Measurements from ENCODE around the gene TLCD3B. TPM values are rescaled to one million over a fixed set of nuclear protein-coding genes. Genes with fewer than 3 reads are reported as not detected.

Gene TLCD3B
- total RNA-seq, 1 donor from 2014 or later, result 12.5 TPM

DNA sequence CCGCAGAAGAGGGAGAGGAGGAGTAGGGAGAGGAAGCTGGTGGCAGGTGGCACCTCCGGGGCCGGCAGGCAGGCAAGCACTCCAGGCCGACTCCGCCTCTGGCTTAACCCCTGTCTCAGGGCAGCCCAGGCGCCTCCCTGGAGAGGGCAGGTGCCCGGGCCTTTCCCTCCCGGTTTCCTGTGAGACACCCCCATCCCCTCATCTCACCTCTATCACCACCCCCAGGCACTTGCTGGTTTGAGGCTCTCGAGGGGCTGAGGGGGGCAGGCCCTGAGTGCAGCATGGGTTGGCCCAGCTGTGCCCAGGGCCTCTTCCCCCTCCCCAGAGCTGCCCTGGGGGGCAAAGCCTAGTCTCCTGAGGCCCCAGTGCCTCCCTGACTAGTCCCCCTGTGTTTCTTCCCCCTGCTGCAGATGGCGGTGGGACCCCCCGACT, 26.2 kb downstream of the TLCD3B start:
- DNase-seq, result no peak

DNA sequence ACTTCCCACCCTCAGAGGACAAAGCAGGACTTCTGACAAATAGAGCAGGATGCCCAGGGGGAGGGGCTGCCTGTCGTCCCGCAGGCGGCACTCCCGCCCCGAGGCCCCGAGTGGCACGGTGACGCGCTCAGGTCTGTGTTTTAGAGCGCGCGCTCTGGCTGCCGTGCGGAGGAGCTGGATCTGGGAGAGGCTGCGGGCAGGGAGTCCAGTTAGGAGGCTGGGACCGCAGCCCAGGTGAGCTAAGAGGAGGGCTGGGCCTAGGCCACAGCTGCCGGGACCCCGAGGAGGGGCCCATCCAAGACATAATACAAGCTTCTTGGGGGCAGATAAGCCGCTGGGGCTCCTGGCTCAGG, 26.7 kb downstream of the TLCD3B start:
- DNase-seq, result no peak

DNA sequence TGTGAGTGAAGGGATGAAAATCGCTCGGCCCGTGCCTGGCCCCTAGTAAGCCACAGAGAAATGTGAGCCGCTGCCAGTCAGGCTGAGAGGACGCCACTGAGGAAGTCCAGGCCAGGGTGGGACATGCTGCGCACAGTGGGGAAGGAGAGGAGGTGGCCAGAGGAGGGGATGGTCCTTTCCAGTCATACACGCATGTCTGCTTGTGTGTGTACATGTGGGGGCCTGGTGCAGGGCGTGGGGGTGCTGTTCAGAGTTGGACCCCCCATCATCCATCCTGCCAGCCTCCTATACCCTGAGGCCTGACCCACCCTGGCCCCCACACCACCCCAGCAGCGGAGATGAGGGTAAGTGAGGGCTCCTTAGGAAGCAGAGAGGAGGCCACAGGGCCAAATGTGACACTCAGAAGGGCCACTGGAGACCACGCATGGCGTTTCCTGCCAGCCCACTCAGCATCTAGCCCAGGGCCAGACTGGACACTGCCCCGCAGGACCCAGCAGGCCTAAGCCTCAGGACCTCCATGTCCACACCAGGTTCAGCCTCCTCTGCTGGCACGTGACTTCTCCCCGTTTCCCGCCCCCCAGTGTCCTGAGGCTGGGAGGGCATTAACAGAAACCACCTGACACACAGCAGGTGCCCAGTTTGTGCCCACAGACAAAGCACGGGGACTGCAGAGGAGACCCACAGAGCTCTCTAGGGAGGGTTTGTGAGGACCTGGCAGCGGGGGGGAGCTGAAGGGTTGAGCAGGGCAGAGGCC, 27.2 kb downstream of the TLCD3B start:
- DNase-seq, result no peak

DNA sequence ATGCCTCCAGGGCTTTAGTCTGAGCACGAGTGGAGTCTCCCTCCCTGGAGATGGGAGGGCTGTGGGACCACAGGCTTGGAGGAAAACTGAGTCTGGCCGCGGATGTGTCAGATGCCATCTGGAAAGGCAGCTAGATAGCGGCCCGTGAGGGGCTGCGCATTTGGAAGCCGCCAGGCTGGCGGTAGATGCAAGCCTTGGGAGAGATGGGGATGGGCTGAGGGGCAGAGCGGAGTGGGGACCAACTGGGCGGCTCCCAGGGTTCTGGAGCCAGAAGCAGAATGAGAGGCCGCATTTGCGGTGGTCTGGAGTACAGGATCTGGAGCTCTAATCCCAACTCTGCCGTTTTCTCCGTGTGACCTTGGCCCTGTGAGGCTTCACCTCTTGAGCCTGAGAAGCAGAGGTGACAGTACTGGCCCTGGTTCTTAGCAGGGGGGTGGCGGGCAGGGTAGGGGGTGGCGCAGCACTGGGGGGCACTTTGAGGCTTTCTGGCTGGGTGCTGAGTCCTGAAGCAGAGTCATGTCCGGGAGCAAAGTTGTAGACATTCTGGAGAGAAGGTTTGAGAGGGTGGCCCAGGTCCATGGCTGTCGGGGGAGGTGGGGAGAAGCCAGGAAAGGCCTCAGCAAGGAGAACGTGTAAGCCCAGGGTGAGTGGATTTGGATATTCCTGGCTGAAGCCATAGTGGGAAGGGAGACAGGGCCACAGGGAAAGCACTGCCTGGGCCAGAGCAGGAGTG, 28.3 kb downstream of the TLCD3B start:
- DNase-seq, result no peak

DNA sequence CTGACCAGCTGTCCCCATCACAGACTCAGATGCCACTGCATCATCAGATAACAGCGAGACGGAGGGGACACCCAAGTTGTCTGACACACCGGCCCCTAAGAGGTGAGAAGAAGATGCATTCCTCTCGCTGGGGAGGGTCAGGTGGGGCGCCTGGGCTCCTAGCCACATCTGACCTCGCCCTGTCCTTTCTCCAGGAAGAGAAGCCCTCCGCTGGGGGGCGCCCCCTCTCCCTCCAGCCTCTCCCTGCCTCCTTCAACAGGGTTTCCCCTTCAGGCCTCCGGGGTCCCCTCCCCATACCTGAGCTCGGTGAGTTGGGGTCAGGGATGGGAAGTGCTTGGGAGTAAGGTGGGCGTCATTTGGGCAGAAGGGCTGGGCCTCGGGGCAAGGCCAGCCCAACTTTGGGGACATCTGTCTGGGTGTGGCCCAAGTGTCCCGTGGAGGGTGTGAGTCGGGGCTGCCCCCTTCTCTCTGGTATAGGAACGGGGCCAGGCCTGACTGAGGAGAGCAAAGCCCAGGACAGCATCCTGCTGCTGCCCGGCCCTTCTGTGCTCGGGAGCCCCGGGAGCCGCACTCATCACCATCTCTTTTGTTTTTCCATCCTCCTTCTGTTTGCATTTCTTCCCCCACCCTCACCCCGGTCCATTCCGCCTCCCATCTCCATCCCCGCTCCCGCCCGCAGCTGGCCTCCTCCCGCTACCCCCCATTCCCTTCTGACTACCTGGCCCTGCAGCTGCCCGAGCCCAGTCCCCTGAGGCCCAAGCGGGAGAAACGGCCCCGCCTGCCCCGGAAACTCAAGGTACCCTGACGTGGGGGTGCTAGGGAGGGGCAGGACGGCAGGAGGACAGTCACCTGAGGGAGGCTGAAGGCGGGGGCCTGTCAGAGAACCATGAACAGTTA, 30.1 kb downstream of the TLCD3B start:
- no peak for DNase-seq

DNA sequence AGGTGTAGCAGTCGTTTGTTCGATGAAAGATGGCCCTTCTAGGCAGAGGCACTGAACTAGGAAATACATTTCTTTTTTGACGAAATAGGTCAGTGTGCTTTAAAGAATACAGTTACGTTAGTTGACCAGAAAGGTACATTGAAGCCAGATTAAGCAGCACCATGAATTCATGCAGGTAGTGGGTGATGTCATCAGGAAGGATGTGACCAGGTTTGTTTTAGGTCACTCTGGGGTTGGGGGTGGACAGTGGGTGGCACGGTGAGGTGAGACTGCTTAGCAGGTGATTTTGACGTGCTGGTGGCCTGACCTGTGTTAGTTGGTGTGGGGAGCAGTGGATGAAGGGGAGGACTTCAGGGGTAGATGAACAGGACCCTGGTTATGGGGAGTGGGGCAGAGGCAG, 31.5 kb downstream of the TLCD3B start:
- DNase-seq, result no peak

DNA sequence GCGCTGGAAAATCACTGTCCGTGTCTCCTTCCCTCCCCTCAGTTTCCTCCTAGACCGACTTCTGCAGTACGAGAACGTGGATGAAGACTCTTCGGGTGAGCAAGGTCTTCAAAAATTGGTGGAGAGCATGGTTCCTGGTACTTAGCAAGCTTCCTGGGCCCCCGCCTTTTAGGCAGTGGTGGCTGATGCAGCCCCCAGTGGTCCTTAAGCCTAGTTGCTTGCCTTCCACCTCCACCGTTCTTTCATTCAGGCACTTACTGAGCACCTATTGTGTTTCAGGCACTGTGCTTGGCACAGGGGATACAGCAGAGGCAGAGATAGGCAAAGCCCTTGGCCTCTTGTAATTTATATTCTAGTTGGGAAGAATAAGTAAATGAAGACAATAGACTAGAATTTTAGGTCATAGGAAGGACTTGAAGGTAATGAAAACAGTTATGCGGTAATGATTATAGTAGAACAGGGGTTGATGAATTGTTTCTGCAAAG, 34.3 kb downstream of the TLCD3B start:
- no peak for DNase-seq

DNA sequence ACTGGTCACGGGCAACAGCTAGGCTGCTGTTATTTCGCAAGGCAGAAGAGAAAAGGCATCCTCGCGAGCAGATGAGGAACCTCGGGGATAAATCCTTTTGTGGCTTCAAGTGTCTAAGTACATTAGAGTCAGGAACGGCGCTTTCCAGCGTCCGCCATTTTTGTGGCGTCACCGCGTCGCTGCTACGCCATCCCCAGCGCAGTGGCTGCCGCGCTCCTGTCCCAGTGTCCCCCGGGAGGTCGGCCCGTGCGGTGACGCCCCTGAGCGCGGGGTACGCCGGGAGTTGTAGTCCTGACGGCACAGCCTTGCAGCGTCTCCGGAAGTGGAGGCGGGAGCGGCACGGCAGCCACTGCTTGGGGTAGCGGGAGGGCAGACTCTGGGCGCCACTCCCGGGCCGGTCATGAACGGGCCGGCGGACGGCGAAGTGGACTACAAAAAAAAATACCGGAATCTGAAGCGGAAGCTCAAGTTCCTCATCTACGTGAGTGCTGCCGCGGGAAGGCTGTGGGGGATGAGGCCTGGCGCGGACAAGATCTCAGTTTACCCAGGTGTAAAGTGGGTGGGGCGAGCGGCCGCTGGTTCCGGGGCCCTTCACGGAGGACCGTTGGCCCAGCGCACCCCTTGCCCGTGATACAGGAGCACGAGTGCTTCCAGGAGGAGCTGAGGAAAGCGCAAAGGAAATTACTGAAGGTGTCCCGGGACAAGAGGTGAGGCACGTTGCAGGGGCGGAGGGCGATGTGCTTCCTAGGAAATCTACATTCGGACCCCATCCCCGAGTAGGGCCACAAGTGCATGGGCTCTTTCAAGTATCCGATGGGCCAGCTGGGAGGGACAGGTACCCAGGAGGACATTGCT, 34.9 kb downstream of the TLCD3B start, which contains the start of gene INO80E:
INO80E (plus strand) TSS at position 331 of the 855 bp plus-strand sequence; CDS start at position 401, 70 bp downstream.
- DNase-seq, result peak; percentile 98

DNA sequence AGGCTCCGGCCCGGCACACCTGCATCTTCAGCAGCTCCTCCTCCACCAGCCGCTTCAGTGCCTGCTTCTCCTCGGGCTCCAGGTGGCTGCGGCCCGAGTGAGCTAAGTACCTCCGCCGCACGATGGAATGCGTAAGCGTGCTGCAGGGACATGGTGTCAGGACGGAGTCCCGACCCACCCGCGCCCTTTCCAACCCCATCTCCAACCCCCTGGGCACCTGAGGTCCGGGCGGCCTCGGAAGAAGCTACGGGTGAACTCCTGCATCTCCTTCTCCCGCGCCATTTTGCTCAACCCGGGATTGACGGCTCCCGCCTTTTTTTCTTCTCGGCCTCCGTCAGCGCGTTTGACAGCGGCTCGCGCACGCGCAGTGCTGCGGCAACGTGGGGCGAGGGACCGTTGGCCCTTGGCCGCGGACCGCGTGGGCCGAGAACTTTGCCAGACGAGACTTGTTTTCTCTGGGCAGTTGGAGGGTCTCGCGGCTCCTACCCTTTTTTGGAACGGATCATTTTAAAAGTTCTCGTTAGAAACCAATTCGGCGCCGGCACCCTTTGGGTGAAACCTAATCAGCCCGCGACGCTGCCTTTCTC, 35.7 kb downstream of the TLCD3B start, which contains the start of gene HIRIP3:
HIRIP3 (minus strand) TSS at position 294 of the 587 bp plus-strand sequence; CDS start at position 282, 12 bp downstream.
- peak; percentile 68 for DNase-seq

DNA sequence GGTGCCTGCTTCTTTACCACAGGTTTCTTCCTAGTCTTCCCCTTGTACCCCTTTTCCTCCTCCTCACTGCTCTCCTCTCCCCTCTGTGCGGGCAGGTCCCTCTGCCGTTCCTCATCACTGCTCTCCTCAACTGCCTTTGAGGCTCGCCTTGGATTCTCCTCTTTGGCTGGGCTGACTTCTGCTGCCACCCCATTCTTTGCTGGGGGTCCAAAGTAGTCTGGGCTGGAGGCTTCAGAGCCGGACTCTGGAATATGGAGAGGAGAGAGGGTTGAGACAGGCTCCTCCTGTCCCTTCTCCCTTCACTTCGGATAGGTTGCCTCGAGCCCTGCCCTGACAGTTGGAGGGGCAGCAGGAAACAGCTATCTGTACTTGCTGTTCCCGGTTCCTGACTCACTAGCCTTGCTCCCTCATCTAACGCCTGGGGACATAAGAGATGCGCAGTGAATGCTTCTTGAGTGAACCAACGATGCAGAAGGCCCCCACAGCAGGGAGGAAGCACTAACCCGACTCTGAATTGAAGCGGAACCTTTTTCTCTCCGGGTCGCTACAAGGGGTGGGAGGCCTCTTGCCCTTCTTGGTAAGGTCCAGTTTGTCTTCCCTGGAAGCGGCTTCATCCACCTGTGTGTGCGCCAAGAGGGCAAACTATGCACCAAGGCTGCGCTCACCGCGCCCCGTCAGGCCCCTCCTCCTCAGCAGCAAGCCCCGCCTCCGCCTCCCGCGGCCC, 36.3 kb downstream of the TLCD3B start:
- no peak for DNase-seq

DNA sequence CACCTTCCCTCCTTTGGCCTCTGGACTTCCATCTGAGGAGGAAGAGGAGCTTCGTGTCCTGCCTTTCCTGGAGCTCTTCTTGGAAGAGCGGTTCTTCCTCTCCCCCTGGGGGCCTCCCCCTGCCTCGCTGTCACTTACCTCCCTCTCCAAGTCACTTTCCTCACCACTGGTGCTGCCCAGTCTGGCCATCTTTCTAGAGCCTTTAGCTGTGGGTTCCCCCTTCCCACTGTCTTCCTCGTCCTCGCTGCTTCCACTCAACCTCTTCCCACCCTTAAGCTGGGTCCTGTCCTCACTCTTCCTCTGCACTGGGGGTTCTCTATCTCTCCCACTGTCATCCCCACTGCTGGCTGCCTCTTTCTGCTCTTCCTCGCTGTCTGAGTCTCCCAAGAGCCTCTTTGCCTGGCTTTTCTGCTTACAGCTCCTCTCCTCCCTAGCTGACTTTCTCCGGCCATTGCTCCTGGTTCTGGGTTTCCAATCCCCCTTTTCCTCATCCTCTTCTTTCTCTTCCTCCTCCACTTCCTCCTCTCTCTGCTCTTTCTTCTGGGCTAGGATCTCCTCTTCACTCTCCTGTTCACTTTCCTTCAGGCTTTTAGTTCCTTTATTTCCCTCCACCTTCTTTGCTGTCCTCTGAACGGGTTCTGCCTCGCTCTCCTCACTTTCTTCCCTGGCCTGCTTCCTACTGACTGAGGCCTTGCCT, 37.0 kb downstream of the TLCD3B start:
- DNase-seq, result no peak

DNA sequence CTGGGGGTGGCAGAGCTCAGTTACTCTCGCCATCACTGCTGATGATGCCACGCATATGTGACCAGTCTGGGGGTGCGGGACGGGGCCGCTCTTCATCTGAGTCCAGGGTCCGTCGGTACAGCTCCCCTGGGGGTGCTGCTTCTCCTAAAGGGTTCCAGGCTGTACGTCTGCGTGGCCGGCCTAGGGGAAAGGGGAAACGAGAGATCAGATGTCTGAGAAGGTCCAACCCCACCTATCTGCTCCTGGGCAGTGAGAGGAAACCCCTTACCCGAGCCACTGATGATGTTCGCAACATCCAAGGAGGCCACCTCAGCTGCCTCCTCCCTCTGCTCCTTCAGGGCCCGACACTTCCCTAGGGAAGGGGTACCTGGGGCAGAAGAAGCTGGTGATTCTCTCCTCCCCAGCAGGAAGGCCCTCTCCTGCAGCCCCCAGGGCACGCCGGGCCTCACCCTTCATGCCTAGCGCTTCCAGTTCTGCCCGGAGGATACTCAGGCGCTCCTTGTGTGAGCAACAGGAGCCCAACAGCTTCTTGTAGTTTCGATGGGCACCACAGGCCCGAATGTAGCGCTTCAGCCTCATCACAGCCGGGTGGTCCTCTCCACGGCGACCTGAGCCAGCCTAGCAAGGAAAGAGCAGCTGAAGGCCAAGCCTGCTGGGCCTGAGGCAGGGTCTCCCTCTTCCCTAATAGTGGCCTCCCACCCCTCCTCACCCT, 37.7 kb downstream of the TLCD3B start:
- DNase-seq, result no peak

DNA sequence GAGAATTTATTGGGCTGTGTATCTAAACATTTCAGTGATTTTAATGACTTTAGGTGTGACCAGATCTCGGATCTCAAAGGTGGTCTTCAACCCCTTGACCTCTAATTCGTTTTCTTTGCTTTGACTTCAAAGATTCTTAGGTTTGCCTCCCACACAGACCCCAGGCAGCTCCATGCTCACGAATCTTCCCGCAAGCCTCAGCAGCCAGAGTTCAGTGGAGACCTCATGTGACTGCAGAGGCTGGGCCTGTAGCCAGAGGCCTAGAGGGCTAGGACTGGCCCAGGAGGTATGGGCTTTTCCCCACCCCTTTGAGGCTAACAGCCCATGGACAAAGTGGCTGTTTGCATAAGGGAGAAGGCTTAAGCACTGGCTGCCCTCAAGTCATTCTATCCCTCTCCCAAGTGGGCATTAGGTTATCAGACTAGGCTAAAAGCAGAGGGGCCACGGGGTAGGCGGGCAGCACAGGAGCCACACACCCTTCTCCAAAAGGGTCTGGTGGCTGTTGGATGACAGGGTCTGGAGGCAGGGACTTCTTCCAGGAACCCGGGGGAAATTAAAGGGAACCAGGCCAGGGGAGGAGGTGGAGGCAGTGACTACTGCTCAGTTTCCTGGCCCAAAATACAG, 38.6 kb downstream of the TLCD3B start:
- no peak for DNase-seq

DNA sequence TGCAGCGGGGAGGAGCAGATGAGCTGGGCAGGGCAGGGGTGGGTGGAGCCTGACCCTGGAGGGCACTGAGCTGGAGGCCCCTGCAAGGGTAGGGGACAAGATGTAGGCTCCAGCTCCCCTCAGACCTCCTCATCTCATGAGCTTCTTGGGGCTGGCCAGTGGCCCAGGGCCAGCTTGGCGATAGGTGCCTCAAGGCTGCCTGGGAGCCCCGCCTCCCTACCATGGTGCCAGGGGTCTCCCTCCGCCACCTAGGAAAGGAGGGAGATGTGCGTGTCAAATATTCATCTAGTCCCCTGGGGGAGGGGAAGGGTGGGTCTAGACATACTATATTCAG, 39.5 kb downstream of the TLCD3B start:
- DNase-seq, result no peak

DNA sequence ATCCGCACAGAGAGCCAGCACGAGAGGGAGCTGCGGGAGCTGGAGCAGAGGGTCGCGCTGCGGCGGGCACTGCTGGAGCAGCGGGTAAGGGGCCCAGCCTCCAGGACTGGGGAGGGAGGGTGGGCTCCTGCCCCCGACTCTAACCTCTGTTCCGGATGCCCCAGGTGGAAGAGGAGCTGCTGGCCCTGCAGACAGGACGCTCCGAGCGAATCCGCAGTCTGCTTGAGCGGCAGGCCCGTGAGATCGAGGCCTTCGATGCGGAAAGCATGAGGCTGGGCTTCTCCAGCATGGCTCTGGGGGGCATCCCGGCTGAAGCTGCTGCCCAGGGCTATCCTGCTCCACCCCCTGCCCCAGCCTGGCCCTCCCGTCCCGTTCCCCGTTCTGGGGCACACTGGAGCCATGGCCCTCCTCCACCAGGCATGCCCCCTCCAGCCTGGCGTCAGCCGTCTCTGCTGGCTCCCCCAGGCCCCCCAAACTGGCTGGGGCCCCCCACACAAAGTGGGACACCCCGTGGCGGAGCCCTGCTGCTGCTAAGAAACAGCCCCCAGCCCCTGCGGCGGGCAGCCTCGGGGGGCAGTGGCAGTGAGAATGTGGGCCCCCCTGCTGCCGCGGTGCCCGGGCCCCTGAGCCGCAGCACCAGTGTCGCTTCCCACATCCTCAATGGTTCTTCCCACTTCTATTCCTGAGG, 40.0 kb downstream of the TLCD3B start:
- DNase-seq, result no peak

DNA sequence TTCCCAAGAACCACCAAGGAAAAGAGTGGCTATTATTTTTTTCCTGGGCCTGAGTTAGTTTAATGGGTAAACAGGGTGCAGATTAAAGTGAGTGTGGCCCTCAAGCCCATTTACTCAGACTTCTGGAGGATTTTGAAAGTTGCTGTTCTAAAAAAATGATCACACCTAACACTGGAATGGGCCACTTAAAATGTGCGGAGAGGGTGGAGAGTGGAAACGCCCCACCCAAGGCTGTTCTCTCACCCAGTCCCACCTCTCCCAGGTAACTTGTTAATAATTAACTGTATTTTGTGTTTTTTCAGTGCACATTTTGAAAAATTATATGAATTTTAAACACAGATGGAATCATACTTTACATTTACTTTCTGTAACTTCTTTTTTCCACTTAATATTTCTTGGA, 41.0 kb downstream of the TLCD3B start:
- DNase-seq, result no peak

DNA sequence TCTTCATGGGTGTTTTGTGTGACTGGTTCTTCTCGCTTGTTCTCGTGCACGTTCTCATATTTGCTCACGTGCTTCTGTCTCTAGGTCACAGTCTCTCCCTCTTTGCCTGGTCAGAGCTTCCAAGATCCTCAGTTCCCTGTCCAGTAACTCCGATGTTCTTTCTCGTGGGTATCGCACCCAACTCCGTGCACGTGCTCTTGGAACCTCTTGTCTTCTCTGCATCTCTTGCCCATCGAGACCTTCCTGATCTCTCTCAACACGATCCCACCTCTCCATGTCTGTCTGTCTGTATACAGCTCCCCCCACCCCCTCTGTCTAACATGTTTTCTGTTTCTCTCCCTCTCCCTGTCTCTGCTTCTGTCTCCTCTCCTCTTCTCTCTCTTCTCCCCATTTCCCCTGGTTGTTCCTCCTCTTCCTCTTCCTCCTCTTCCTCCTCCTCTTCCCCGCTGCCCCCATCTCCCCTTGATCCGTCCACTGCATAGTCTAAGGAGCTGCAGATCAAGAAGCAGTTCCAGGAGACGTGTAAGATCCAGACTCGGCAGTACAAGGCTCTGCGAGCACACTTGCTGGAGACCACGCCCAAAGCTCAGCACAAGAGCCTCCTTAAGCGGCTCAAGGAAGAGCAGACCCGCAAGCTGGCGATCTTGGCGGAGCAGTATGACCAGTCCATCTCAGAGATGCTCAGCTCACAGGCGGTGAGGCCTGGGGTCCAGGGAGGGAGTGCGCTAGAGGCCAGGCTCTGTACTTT, 41.8 kb downstream of the TLCD3B start:
- no peak for DNase-seq
